Colonic mucosa (tissue), 4 donors: ENCODE measurements around the gene SERINC3. TPM values are rescaled to one million over a fixed set of nuclear protein-coding genes. Genes with fewer than 3 reads are reported as not detected.

Experiments used
- DNase-seq: peaks from one replicate; pipeline ENCODE4 v3.0.0-alpha.2; 2020
- H3K27ac ChIP-seq: fragments of 200-600 bp; one replicate; pipeline ENCODE4 v1.8.0; 2021
- H3K27me3 ChIP-seq: fragments of 200-600 bp; one replicate; pipeline ENCODE4 v1.8.0; 2021
- H3K36me3 ChIP-seq: fragments of 200-600 bp; one replicate; pipeline ENCODE4 v1.8.0; 2021
- H3K4me1 ChIP-seq: fragments of 200-600 bp; one replicate; pipeline ENCODE4 v1.8.0; 2021; ENCODE audit warnings: mild to moderate bottlenecking
- H3K4me3 ChIP-seq: fragments of 200-600 bp; one replicate; pipeline ENCODE4 v1.8.0; 2021
- H3K9ac ChIP-seq, 2 donors: one replicate each; pipeline ENCODE4 v1.7.0; 2013; ENCODE audit warnings: control low read depth in 2 of 2, low read depth in 2 of 2, low read length in 2 of 2
- H3K9me3 ChIP-seq: fragments of 200-600 bp; one replicate; pipeline ENCODE4 v1.8.0; 2021
- CTCF ChIP-seq: fragments of 200-600 bp; IDR thresholded peaks from one replicate; pipeline ENCODE4 v1.8.0; 2022; ENCODE audit warnings: antibody characterized with exemption, mild to moderate bottlenecking
- intact Hi-C: fragments of 100-400 bp; cut with DNase I; formaldehyde crosslinking; loops from one replicate; pipeline ENCODE4 v1.14.1; 2022
- total RNA-seq, 2 donors: library from RNA; stranded (reverse); fragmentation: NEBNext Ultra II Directional in 1 of 2; extraction: Animal tissue kit (Norgen Biotek cat#: 25700) in 1 of 2; gene quantifications; one replicate each; pipeline ENCODE4 v1.2.1, GENCODE V29; 2021
- donor health status: healthy.
- donor health status: DM: no; HTN: no; CAD: no.
- donor health status: DM: no; HTN: no; CAD: no.

Gene SERINC3
- 100 to 1,000 TPM in 1 of 2 donors, 10 to 100 TPM in 1; 82.8 to 121 TPM for total RNA-seq

- intact Hi-C loops: no loop called here
These were observed at the start of gene SERINC3 for GRCh38 chr20:44521484-44522481. TSS of gene SERINC3 (minus strand) at chr20:44522070. CDS start at chr20:44521951, 119 bp downstream.

GRCh38 chr20:44571362-44571988 lies 49.6 kb upstream of the SERINC3 start:
- H3K9ac ChIP-seq: no peak overlapping the region
- TF ChIP-seq CTCF: no peak
- DNase-seq: no peak
- H3K27ac ChIP-seq: no peak overlapping the region
- no peaks in the 10 kb centered on the region for H3K27me3 ChIP-seq
- no peak overlapping the region for H3K4me3 ChIP-seq
- intact Hi-C loops: no loop called here
- H3K4me1 ChIP-seq: no peaks in the 10 kb centered on the region
- no peaks in the 10 kb centered on the region for H3K36me3 ChIP-seq
- H3K9me3 ChIP-seq: no peaks in the 10 kb centered on the region

More at GRCh38 chr20:44521484-44522481, at the start of gene SERINC3:
- peak; percentile 98 for DNase-seq
- no peaks in the 10 kb centered on the region for H3K9me3 ChIP-seq
- peak within 1 kb of the TSS; percentile 89 for H3K4me3 ChIP-seq
- no peak for TF ChIP-seq CTCF
- peak within 1 kb of the TSS; percentile 85 to 97 for H3K9ac ChIP-seq
- no peaks in the 10 kb centered on the region for H3K36me3 ChIP-seq
- peaks cover 14% of the 10 kb centered on the region for H3K4me1 ChIP-seq
- no peaks in the 10 kb centered on the region for H3K27me3 ChIP-seq
- peak within 1 kb of the TSS; percentile 95 for H3K27ac ChIP-seq

- no peaks in the 10 kb centered on the region for H3K27me3 ChIP-seq
- TF ChIP-seq CTCF: no peak
- H3K9me3 ChIP-seq: no peaks in the 10 kb centered on the region
- no peak overlapping the region for H3K27ac ChIP-seq
- no peak for DNase-seq
- H3K36me3 ChIP-seq: no peaks in the 10 kb centered on the region
- H3K9ac ChIP-seq: no peak overlapping the region
- H3K4me3 ChIP-seq: no peak overlapping the region
- H3K4me1 ChIP-seq: no peaks in the 10 kb centered on the region
- intact Hi-C loops: no loop called here
These were observed 48.5 kb upstream of the SERINC3 start for GRCh38 chr20:44570367-44570766.

- TF ChIP-seq CTCF: no peak
- Histone ChIP-seq H3K36me3 (no peaks in the 10 kb centered on the region), H3K4me1 (no peaks in the 10 kb centered on the region), H3K9ac (no peak overlapping the region), H3K9me3 (no peaks in the 10 kb centered on the region), H3K4me3 (no peak overlapping the region), H3K27ac (no peak overlapping the region), H3K27me3 (no peaks in the 10 kb centered on the region)
- DNase-seq: no peak
- intact Hi-C loops: no loop called here
These were observed 44.9 kb upstream of the SERINC3 start for GRCh38 chr20:44566811-44567210.

GRCh38 chr20:44566018-44566417 lies 44.1 kb upstream of the SERINC3 start:
- Histone ChIP-seq H3K27me3 (no peaks in the 10 kb centered on the region), H3K27ac (no peak overlapping the region), H3K9ac (no peak overlapping the region), H3K36me3 (no peaks in the 10 kb centered on the region), H3K4me3 (no peak overlapping the region), H3K9me3 (no peaks in the 10 kb centered on the region), H3K4me1 (no peaks in the 10 kb centered on the region)
- TF ChIP-seq CTCF: no peak
- intact Hi-C loops: no loop called here
- no peak for DNase-seq
